Effector CD8-positive, alpha-beta T cell (primary cell): ENCODE data around the gene FASTKD1.
"Not testable (repeated sequence)": the region's sequence is repeated elsewhere in the genome, so short reads cannot be mapped to it uniquely, and the experiment has no call there.

Experiments
- DNase-seq: peaks from one replicate; lab custom pipeline; 2025; lab: John Stamatoyannopoulos, UW
- total RNA-seq, 4 experiments: gene quantifications; one replicate each; lab custom pipeline; 2026; lab: John Stamatoyannopoulos, UW

The FASTKD1 gene, protein sequence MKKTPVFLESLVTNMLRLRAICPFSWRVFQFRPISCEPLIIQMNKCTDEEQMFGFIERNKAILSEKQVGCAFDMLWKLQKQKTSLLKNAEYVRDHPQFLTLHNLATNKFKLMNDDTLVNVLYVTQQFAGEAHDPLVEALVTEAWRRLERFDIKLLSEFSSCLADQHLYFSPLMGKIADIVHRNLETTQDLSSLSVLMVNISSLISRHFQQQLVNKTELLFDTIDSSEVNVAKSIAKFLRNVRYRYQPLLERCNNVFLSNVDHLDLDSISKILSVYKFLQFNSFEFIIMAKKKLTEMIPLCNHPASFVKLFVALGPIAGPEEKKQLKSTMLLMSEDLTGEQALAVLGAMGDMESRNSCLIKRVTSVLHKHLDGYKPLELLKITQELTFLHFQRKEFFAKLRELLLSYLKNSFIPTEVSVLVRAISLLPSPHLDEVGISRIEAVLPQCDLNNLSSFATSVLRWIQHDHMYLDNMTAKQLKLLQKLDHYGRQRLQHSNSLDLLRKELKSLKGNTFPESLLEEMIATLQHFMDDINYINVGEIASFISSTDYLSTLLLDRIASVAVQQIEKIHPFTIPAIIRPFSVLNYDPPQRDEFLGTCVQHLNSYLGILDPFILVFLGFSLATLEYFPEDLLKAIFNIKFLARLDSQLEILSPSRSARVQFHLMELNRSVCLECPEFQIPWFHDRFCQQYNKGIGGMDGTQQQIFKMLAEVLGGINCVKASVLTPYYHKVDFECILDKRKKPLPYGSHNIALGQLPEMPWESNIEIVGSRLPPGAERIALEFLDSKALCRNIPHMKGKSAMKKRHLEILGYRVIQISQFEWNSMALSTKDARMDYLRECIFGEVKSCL
- 24.2 to 32.3 (median 26.0) reads per million in 4 experiments for total RNA-seq

- peak; percentile 81 for DNase-seq
Measured at GRCh38 chr2:169573160-169573973, at the start of gene FASTKD1. FASTKD1 (minus strand) TSS chr2:169573865; CDS start chr2:169572029, 1,836 bp downstream.

DNA sequence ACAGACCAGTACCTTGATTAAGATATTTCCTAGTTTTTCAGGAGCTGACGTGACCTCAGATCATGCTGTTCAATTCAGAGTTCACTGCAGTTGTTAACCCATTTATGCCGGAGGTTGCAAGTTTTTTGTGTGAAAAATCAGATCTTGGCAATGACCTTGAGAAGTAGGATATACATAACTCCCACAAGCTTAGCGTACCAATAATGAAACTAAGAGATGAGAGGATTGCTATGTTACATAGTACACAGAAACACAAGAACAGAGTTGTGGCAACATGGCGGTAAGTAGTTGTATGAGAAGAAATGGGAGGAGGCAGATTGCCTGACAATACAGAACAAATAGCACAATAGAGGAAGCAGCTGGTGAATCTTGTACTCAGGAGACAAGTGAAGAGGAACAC, 49.6 kb upstream of the FASTKD1 start:
- DNase-seq: no peak

DNA sequence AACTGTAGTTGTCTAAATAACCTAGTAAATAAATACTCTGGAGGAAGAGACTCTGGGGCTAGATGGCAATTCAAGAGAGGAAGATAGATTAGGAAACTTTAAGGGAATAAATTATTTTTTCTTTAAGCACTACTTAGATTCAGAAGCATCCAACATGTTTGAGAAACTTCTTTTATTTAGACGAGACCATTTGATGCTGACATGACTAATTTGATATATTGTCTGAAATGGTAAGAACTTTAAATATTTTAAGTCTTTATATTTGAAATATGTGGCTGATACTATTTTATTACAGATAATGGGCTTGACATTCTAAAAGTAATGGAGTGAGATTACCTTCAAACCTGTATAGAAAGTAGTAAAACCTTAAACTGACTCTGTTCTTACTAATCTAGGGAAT, 46.8 kb upstream of the FASTKD1 start:
- DNase-seq: no peak

GRCh38 chr2:169619946-169620345, 46.3 kb upstream of the FASTKD1 start:
- DNase-seq: no peak

- not testable (repeated sequence) for DNase-seq
Measured at GRCh38 chr2:169615982-169616381, 42.3 kb upstream of the FASTKD1 start.

DNA sequence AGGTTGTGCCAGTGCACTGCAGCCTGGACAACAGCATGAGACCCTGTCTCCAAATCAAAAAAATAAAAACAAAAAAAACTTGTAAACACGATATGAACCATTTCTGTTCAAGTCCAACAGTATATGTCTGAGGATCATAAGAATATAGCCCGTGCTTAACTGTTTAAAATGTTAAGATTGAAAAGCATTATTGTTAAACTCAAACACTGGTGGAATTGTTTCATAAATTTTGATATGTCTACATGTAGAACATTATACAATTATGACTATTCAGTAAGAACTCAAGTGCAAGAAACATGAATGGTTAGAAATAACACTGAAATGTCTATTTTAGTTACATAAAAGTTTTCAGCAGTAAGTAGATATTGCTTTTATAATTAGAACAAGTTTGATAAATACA, 40.2 kb upstream of the FASTKD1 start:
- no peak for DNase-seq

DNA sequence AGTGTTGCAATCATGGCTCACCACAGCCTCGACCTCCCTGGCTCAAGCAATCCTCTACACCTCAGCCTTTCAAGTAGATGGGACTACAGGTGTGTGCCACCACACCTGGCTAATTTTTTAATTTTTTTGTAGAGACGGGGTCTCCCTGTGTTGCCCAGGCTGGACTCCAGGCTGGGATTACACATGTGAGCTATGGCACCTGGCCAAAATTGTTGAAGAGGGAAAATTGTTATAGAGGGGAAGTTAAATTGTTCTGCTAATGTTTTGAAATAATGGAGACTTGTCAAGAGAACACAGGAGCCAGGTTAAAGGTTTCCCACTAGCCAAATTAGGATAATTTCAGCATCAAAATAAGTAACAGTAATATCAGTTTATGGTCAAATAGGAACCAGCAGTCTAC, 35.6 kb upstream of the FASTKD1 start:
- no peak for DNase-seq

GRCh38 chr2:169599568-169599967, 25.9 kb upstream of the FASTKD1 start:
- no peak for DNase-seq

DNA sequence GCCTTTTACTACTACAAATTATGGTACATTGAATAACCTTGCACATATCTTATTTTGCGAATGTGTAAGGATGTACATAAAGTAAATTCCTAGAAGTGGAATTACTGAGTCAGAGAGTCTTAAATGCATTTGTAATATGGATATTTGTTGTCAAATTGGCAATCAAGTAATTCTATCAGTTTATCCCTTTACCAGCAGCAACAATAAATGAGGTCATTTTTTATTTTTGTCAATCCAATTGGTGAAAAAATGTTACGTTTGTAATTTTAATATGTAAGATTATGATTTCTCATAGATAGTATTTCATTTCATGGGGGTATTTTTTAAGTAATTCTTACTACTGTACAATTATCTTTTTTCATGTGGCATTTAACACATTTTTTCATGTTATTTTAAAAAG, 25.3 kb upstream of the FASTKD1 start:
- DNase-seq: no peak

GRCh38 chr2:169596546-169596945, 22.9 kb upstream of the FASTKD1 start:
- not testable (repeated sequence) for DNase-seq

- DNase-seq: no peak
Measured at GRCh38 chr2:169590804-169591203, 17.1 kb upstream of the FASTKD1 start.

GRCh38 chr2:169585673-169586072, 12.0 kb upstream of the FASTKD1 start:
- no peak for DNase-seq

DNA sequence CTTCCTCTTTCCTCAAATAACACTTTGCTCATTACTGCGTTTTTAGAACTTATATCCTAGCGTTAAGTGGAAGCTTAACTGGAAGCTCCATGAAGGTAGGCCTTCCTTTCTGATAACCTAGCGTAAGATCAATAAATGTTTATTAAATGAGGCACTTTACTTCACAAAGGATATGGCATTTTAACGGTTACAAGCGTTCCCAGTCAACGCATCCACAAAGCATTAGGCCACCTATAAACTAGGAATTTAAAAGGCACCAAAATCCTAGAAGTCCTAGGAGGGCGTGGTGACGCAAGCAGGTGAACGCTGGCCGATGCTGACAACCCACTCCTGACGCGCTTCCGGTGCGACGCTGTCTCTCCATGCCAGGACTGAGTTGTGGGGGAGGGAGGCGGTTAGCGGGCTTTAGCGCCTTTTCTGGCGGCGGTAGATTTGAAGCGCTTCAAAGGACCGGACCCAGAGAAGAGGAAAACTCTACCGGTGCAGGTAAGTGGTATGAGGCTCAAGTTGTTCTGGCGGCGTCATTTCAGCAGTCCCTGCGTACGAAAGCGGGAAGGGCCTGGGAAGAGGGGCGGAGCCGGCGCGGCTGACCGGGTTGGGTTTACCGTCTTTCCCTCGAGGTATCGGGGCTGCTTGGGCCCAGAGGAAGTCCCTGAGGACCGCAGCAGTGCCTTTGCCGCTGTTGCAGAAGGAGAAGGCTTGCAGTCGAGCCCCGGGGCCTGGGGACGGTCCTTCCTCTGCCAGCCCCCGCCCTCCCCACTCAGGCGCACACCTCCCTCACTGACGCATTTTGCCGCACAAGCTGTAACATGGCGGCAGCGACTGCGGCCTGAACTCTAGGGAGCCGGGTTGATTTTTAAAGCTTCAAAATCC, 10.6 kb upstream of the FASTKD1 start, which contains the start of gene PPIG:
Gene PPIG, plus strand, starts transcription at position 347 of the 873 bp plus-strand sequence. CDS start 19,691 bp downstream, outside the sequence.
- DNase-seq: peak; percentile 76

DNA sequence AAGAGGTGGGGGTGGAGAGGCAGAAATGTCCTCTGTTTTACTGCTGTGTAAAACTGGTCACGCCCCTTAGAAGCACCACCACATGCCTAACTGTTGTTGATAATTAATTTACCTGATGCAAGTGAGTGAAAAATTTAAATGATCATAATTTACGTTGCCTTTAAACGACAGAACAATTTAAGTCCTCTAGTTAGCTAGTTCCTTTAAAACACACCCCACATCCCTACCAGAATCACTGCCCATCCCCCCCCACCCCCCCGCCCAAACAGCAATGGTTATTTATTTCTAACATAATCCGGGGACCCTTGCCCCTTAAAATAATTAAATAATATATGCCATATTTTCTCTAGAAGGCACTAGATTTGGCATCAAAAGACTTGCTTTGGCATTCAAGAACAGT, 9.9 kb upstream of the FASTKD1 start:
- no peak for DNase-seq

GRCh38 chr2:169582552-169583266, 9.0 kb upstream of the FASTKD1 start:
- not testable (repeated sequence) for DNase-seq

GRCh38 chr2:169579044-169579443, 5.4 kb upstream of the FASTKD1 start:
- no peak for DNase-seq

DNA sequence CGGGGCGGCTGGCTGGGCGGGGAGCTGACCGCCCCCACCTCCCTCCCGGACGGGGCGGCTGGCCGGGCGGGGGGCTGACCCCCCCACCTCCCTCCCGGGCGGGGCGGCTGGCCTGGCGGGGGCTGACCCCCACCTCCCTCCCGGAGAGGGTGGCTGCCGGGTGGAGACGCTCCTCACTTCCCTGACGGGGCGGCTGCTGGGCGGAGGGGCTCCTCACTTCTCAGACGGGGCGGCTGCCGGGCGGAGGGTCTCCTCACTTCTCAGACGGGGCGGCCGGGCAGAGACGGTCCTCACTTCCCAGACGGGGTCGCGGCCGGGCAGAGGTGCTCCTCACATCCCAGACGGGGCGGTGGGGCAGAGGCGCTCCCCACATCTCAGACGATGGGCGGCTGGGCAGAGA, 1.6 kb upstream of the FASTKD1 start:
- not testable (repeated sequence) for DNase-seq

DNA sequence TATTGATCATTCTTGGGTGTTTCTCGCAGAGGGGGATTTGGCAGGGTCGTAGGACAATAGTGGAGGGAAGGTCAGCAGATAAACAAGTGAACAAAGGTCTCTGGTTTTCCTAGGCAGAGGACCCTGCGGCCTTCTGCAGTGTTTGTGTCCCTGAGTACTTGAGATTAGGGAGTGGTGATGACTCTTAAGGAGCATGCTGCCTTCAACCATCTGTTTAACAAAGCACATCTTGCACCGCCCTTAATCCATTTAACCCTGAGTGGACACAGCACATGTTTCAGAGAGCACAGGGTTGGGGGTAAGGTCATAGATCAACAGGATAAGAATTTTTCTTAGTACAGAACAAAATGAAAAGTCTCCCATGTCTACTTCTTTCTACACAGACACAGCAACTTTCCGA, 874 bp upstream of the FASTKD1 start:
- not testable (repeated sequence) for DNase-seq

GRCh38 chr2:169573974-169574299, 272 bp upstream of the FASTKD1 start:
- no peak for DNase-seq

- DNase-seq: no peak
Measured at GRCh38 chr2:169572821-169573159, 875 bp downstream of the FASTKD1 start.
